VCaP (cell line): Measurements from ENCODE around the gene ZNF329.

ENCODE experiments used
- H3K27ac ChIP-seq: fragments of 450-650 bp; 2 replicates; pipeline ENCODE4 v1.5.1; 2017
- CTCF ChIP-seq: fragments of 450-650 bp; conservative IDR thresholded peaks from 2 replicates; pipeline ENCODE4 v1.5.1; 2017; ENCODE audit warnings: mild to moderate bottlenecking, moderate library complexity

ZNF329 gene

GRCh38 chr19:58108546-58108817, 42.1 kb downstream of the ZNF329 start:
- no peak overlapping the region for H3K27ac ChIP-seq
- TF ChIP-seq CTCF: no peak

- TF ChIP-seq CTCF: no peak
- H3K27ac ChIP-seq: no peak overlapping the region
These were observed 42.6 kb downstream of the ZNF329 start for GRCh38 chr19:58107778-58108545.

- TF ChIP-seq CTCF: no peak
- H3K27ac ChIP-seq: peak overlapping the region; percentile 72; the same call in 1 of the 2 replicates
These were observed 51.9 kb downstream of the ZNF329 start for GRCh38 chr19:58098682-58098998.

- peak within 1 kb of the TSS; percentile 72; the same call in 1 of the 2 replicates for H3K27ac ChIP-seq
- TF ChIP-seq CTCF: no peak
These were observed 52.6 kb downstream of the ZNF329 start, which contains the start of gene ZSCAN18 for GRCh38 chr19:58097781-58098681. TSS of gene ZSCAN18 (minus strand) at chr19:58098231. CDS start at chr19:58090267, 7,964 bp downstream.

GRCh38 chr19:58097349-58097748, 53.2 kb downstream of the ZNF329 start:
- TF ChIP-seq CTCF: no peak
- peak overlapping the region; percentile 72; the same call in 1 of the 2 replicates for H3K27ac ChIP-seq

GRCh38 chr19:58096884-58097283, 53.7 kb downstream of the ZNF329 start:
- H3K27ac ChIP-seq: no peak overlapping the region; the same call in 1 of the 2 replicates

More at GRCh38 chr19:58096884-58097283, 53.7 kb downstream of the ZNF329 start:
- TF ChIP-seq CTCF: no peak
